HepG2 (cell line): ENCODE measurements around the gene NTRK2. TPM values are rescaled to one million over a fixed set of nuclear protein-coding genes. Genes with fewer than 3 reads are reported as not detected.

Source experiments
- ATAC-seq: fragments of 200-7000 bp; cut with Tn5 transposase; 3 replicates; pipeline ENCODE4 v1.9.1; 2020; ENCODE audit warnings: mild to moderate bottlenecking, moderate library complexity
- BruUV-seq: library from RNA; stranded (reverse); fragments of 400-500 nt; replicated peaks from 2 replicates; lab custom pipeline; 2021; lab: Mats Ljungman, UMichigan
- CTCF ChIA-PET: fragments of 300-600 bp; formaldehyde crosslinking; extraction: SDS; loops from one replicate; lab custom pipeline; 2021; ENCODE audit warnings: low total read pairs, inconsistent platforms, low intra/inter-chr PET ratio; lab: Yijun Ruan, JAX
- POLR2A ChIA-PET: fragments of 350-600 bp; sonication (Branson Sonifier 250); formaldehyde crosslinking; loops from one replicate; lab custom pipeline; 2020; ENCODE audit warnings: antibody characterized with exemption, inconsistent platforms; lab: Yijun Ruan, JAX
- DNase-seq: peaks from one replicate; pipeline ENCODE4 v3.0.0-alpha.2; 2015; ENCODE audit warnings: low spot score
- FAIRE-seq: peaks from 3 replicates; lab custom pipeline; 2011; peaks lifted over from hg19 to GRCh38; lab: Jason Lieb, UNC
- H2AFZ ChIP-seq: one replicate; pipeline ENCODE4 v1.6.1; 2011; ENCODE audit warnings: low read length, inconsistent platforms
- H3K27ac ChIP-seq: fragments of 300-600 bp; 3 replicates; pipeline ENCODE4 v1.8.0; 2011; ENCODE audit warnings: mixed run types, mild to moderate bottlenecking, mixed read lengths, low read length, inconsistent platforms; ENCODE audit not compliant: insufficient read depth; ENCODE audit errors: extremely low read length
- H3K27me3 ChIP-seq, 2 experiments: fragments of 200-600 bp in 1 of 2; 2 replicates in 1 of 2; 3 replicates in 1 of 2; pipeline versions ENCODE4 v1.6.0 to v1.8.0; 2011; ENCODE audit warnings: low read length in 2 of 2, mild to moderate bottlenecking in 2 of 2, moderate library complexity in 2 of 2, inconsistent platforms in 1 of 2; ENCODE audit not compliant: insufficient read depth in 2 of 2, control insufficient read depth in 1 of 2
- H3K36me3 ChIP-seq, 2 experiments: fragments of 200-600 bp in 1 of 2; replicated peaks in 1 of 2; 2 replicates in 1 of 2; 3 replicates in 1 of 2; pipeline versions ENCODE4 v1.5.1 to v1.8.0; 2011; ENCODE audit warnings: low read length in 2 of 2, inconsistent platforms in 1 of 2; ENCODE audit not compliant: insufficient read depth in 2 of 2, control insufficient read depth in 1 of 2
- H3K4me1 ChIP-seq: 2 replicates; pipeline ENCODE4 v1.5.1; 2012; ENCODE audit warnings: low read length, inconsistent platforms; ENCODE audit not compliant: insufficient read depth
- H3K4me2 ChIP-seq: 2 replicates; pipeline ENCODE4 v1.6.0; 2011; ENCODE audit warnings: low read depth, low read length, inconsistent platforms
- H3K4me3 ChIP-seq, 3 experiments: fragments of 200-600 bp in 1 of 3; sonication (generic), shearing (Covaris generic) in 1 of 3; replicated peaks in 1 of 3; 2 replicates each; pipeline ENCODE4 v1.5.1; 2011 to 2016; ENCODE audit warnings: low read length in 3 of 3, inconsistent platforms in 2 of 3, low read depth in 2 of 3, mild to moderate bottlenecking in 2 of 3, control low read depth in 1 of 3, mixed read lengths in 1 of 3; ENCODE audit not compliant: insufficient read depth in 1 of 3
- H3K79me2 ChIP-seq: one replicate; pipeline ENCODE4 v1.6.1; 2011; ENCODE audit warnings: low read length, inconsistent platforms; ENCODE audit not compliant: insufficient read depth
- H3K9ac ChIP-seq: 2 replicates; pipeline ENCODE4 v1.6.0; 2011; ENCODE audit warnings: mild to moderate bottlenecking, low read depth, low read length, inconsistent platforms; ENCODE audit not compliant: insufficient read depth
- H3K9me3 ChIP-seq: 2 replicates; pipeline ENCODE4 v1.5.1; 2012; ENCODE audit warnings: mild to moderate bottlenecking, low read length
- H4K20me1 ChIP-seq: 2 replicates; pipeline ENCODE4 v1.6.0; 2011; ENCODE audit warnings: inconsistent platforms, mild to moderate bottlenecking, low read length, moderate library complexity; ENCODE audit not compliant: insufficient read depth
- IKZF1 ChIP-seq: fragments of 450-650 bp; IDR thresholded peaks from 2 replicates; pipeline ENCODE4 v1.7.1; 2016
- IRF1 ChIP-seq: sonication (generic); formaldehyde crosslinking; IDR thresholded peaks from 2 replicates; pipeline ENCODE4 v1.4.0; 2020; ENCODE audit warnings: low read depth, mild to moderate bottlenecking, missing genetic modification reagents
- MTF2 ChIP-seq: sonication (generic); formaldehyde crosslinking; IDR thresholded peaks from 2 replicates; pipeline ENCODE4 v1.5.0; 2020; ENCODE audit warnings: missing genetic modification reagents, borderline replicate concordance
- RAD51 ChIP-seq: fragments of 450-650 bp; IDR thresholded peaks from 2 replicates; pipeline ENCODE4 v1.6.1; 2016; ENCODE audit warnings: borderline replicate concordance
- SP2 ChIP-seq: sonication (generic); formaldehyde crosslinking; IDR thresholded peaks from 2 replicates; pipeline ENCODE4 v1.5.1; 2020; ENCODE audit warnings: mild to moderate bottlenecking, missing genetic modification reagents
- ZBTB7A ChIP-seq: sonication (generic); formaldehyde crosslinking; IDR thresholded peaks from 2 replicates; pipeline ENCODE4 v1.8.0; 2022; ENCODE audit warnings: mild to moderate bottlenecking, missing genetic modification reagents
- ZMAT3 ChIP-seq: sonication (generic); formaldehyde crosslinking; conservative IDR thresholded peaks from 2 replicates; pipeline ENCODE4 v1.7.0; 2021; ENCODE audit warnings: missing genetic modification reagents
- ZNF17 ChIP-seq: sonication (generic); formaldehyde crosslinking; IDR thresholded peaks from 2 replicates; pipeline ENCODE4 v1.5.0; 2020; ENCODE audit warnings: mild to moderate bottlenecking, missing genetic modification reagents
- ZNF329 ChIP-seq: sonication (generic); formaldehyde crosslinking; IDR thresholded peaks from 2 replicates; pipeline ENCODE4 v1.9.0; 2021; ENCODE audit warnings: low read depth, mild to moderate bottlenecking, missing genetic modification reagents
- ZNF772 ChIP-seq: sonication (generic); formaldehyde crosslinking; IDR thresholded peaks from 2 replicates; pipeline ENCODE4 v1.5.0; 2020; ENCODE audit warnings: mild to moderate bottlenecking, missing genetic modification reagents
- ZNF841 ChIP-seq: sonication (generic); formaldehyde crosslinking; IDR thresholded peaks from 2 replicates; pipeline ENCODE4 v1.8.1; 2023; ENCODE audit warnings: missing genetic modification reagents, borderline replicate concordance
- ZSCAN9 ChIP-seq: IDR thresholded peaks from 2 replicates; pipeline ENCODE4 v1.6.1; 2016; ENCODE audit warnings: borderline replicate concordance
- WGBS: methylation state at CpG from one replicate; pipeline ENCODE4 v1.1.6; 2017; ENCODE audit warnings: low lambda C conversion rate; 5-methylcytosine and 5-hydroxymethylcytosine counted together
- in situ Hi-C: cut with HindIII; loops from 2 replicates; pipeline ENCODE4 v1.10.0; 2017; ENCODE audit warnings: low pct_unique_long_range_greater_than_20kb; ENCODE audit not compliant: extremely low pct_ligation_motif_present
- intact Hi-C: fragments of 100-400 bp; cut with micrococcal nuclease; formaldehyde crosslinking; loops from one replicate; pipeline ENCODE4 v1.10.0; 2022; ENCODE audit not compliant: unreplicated experiment
- polyA plus RNA-seq, 8 experiments: library from polyadenylated mRNA; depleted of rRNA in 3 of 8; stranded (reverse) in 7 of 8; unstranded in 1 of 8; fragments of >200 nt; fragmentation: Illumina TruSeq in 4 of 8; extraction: Trizol in 4 of 8; gene quantifications; 2 replicates each; pipeline versions ENCODE4 v1.2.1 to v1.2.3, GENCODE V29; 2011 to 2016; ENCODE audit warnings: low read depth in 4 of 8, missing spikeins in 1 of 8, mixed read lengths in 1 of 8; ENCODE audit not compliant: insufficient read depth in 1 of 8
- total RNA-seq, 5 experiments: library from RNA; depleted of rRNA; stranded (reverse); fragments of >200 nt; fragmentation: Illumina TruSeq; extraction: Trizol; gene quantifications; 2 replicates each; pipeline ENCODE4 v1.2.3, GENCODE V29; 2016; ENCODE audit warnings: low read depth in 1 of 5
- TF ChIP-seq, protein P1 (sequence below): IDR thresholded peaks from 2 replicates; pipeline ENCODE4 v1.6.1; 2016

The NTRK2 gene
- total and polyA plus RNA-seq, 2 of the 13 experiments (the other 11 are each of a cell fraction or from before 2014, with no cell fraction given): not detected

DNA sequence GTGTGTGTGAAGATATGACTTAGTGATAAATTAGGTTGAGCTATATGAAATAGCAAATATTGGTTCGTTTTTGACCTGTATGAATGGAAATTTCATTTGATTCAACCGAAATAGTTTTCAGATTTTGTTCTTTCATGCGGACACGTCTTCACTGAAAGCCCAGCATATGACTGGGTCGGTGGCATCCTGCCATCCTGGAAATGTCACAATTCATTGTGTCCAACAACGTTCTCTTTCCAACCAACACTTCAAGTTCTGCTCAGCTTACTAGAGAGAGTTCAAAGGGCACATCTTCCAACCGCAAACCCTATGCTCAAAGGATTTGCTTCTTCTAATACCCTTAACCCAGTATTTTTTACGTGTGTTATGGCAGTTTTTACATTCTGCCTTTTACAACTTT lies 252.5 kb downstream of the NTRK2 start (continued):
- TF ChIP-seq ZBTB7A (CRISPR knock-in tag) (no peak), ZNF841 (no peak)
- TF ChIP-seq, all 625 proteins: peak for 0

- no peaks in the 10 kb centered on the region for H3K9me3 ChIP-seq
- in situ Hi-C loops: no loop called here
- no peak for ATAC-seq
- BruUV-seq: no TSS peak
- DNase-seq: no peak
- H3K79me2 ChIP-seq: no peaks in the 10 kb centered on the region
- no peak overlapping the region for H3K9ac ChIP-seq
- H3K27ac ChIP-seq: no peak overlapping the region
- no peaks in the 10 kb centered on the region for H3K4me1 ChIP-seq
- ChIA-PET CTCF (no interaction called here), POLR2A (no interaction called here)
- 47% methylated on average over 6 of the region's 6 CpGs for WGBS
- no peak overlapping the region for H3K4me3 ChIP-seq
- no peak for TF ChIP-seq IRF1 (CRISPR knock-in tag)
- no peak for TF ChIP-seq IKZF1
- TF ChIP-seq ZNF17 (CRISPR knock-in tag): no peak
- TF ChIP-seq, protein P1, sequence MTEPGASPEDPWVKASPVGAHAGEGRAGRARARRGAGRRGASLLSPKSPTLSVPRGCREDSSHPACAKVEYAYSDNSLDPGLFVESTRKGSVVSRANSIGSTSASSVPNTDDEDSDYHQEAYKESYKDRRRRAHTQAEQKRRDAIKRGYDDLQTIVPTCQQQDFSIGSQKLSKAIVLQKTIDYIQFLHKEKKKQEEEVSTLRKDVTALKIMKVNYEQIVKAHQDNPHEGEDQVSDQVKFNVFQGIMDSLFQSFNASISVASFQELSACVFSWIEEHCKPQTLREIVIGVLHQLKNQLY (CRISPR knock-in tag): no peak
- no peak for TF ChIP-seq ZSCAN9 (CRISPR knock-in tag)
- TF ChIP-seq MTF2 (CRISPR knock-in tag): no peak
- TF ChIP-seq RAD51: no peak
- no peak for TF ChIP-seq SP2
- TF ChIP-seq ZNF772 (CRISPR knock-in tag): no peak
- TF ChIP-seq ZMAT3 (CRISPR knock-in tag): no peak
- TF ChIP-seq ZNF329 (CRISPR knock-in tag): no peak
- no peaks in the 10 kb centered on the region for H3K36me3 ChIP-seq
- FAIRE-seq: no peak
- H4K20me1 ChIP-seq: no peaks in the 10 kb centered on the region
- no peak overlapping the region for H3K4me2 ChIP-seq
- no peaks in the 10 kb centered on the region; a peak in 1 of 5 replicates for H3K27me3 ChIP-seq
- H2AFZ ChIP-seq: no peak overlapping the region
- intact Hi-C loops: no loop called here
Measured at GRCh38 chr9:84924266-84924665, 254.7 kb downstream of the NTRK2 start.
